ENCODE results near the gene LAMC3. TPM values are rescaled to one million over a fixed set of nuclear protein-coding genes. Genes with fewer than 3 reads are reported as not detected.

Gene LAMC3
- total RNA-seq, 1 donor = not detected

DNA sequence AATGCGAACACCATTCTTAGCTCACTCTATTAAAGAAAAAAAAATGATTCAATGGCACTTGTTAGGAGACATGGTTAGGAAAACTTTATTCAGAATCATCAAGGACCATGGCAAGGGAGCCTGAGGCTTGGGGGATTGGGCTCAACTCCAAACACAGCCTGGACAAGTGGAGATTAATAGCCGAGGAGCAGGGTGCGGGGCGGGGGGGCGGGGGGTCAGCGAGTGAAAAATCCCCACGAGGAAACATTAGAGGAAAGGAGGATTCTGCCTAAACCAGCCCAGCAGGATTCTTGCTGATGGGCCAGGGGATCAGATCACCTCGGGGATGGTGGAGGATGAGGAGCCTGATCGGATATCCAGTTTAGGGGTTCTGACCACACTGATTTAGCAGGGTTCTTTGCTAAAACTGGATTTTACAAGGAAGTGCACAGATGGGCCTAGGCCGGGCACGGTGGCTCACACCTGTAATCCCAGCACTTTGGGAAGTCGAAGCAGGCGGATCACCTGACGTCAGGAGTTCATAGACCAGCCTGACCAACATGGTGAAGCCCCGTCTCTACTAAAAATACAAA, 45.6 kb upstream of the LAMC3 start:
- H3K4me3 ChIP-seq (ENCODE audit: low read depth, low read length) = no peak overlapping the region
- no peak for DNase-seq (ENCODE audit: low read depth)
- TF ChIP-seq, protein P1, sequence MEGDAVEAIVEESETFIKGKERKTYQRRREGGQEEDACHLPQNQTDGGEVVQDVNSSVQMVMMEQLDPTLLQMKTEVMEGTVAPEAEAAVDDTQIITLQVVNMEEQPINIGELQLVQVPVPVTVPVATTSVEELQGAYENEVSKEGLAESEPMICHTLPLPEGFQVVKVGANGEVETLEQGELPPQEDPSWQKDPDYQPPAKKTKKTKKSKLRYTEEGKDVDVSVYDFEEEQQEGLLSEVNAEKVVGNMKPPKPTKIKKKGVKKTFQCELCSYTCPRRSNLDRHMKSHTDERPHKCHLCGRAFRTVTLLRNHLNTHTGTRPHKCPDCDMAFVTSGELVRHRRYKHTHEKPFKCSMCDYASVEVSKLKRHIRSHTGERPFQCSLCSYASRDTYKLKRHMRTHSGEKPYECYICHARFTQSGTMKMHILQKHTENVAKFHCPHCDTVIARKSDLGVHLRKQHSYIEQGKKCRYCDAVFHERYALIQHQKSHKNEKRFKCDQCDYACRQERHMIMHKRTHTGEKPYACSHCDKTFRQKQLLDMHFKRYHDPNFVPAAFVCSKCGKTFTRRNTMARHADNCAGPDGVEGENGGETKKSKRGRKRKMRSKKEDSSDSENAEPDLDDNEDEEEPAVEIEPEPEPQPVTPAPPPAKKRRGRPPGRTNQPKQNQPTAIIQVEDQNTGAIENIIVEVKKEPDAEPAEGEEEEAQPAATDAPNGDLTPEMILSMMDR (IDR thresholded peaks at IDR 0.05; ENCODE audit: insufficient read depth, low read length) = no peak

- H3K4me3 ChIP-seq (ENCODE audit: low read depth, low read length) = no peak overlapping the region
- TF ChIP-seq, protein P1 (IDR thresholded peaks at IDR 0.05; ENCODE audit: insufficient read depth, low read length) = no peak
- DNase-seq (ENCODE audit: low read depth) = no peak
These were observed 45.1 kb upstream of the LAMC3 start for GRCh38 chr9:130963916-130964315.

DNA sequence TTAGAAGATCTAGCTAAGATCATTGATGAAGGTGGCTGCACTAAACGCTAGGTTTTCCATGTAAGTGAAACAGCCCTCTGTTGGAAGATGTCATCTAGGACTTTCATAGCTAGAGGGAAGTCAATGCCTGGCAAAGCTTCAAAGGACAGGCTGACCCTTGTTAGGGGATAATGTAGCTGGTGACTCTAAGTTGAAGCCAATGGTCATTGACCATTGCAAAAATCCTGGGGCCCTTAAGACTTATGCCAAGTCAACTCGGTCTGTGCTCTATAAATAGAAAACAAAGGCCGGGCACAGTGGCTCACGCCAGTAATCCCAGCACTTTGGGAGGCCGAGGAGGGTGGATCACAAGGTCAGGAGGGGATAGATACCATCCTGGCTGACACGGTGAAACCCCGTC, 43.3 kb upstream of the LAMC3 start:
- no peak overlapping the region for H3K4me3 ChIP-seq (ENCODE audit: low read depth, low read length)
- DNase-seq (ENCODE audit: low read depth) = no peak
- TF ChIP-seq, protein P1 (IDR thresholded peaks at IDR 0.05; ENCODE audit: insufficient read depth, low read length) = no peak

DNA sequence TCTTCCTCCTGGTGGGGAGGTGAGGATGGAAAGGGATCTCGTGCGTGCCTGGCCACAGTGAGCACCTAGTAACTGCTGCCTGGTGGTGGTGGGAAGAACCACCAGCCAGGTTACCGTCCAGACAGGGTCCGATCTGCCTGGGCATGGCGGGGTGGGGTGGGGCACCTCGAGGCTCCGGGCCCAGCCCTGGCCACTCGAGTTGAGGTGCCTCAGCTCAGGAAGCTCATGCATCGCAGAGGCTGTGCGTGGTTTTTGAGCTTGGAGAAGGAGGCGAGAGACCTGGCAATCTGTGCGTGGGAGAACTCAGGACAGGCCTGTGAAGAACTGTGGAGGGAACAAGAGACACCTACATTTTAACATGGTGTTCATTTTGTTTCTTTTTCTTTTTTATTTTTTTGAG, 38.9 kb upstream of the LAMC3 start:
- DNase-seq (ENCODE audit: low read depth) = no peak
- TF ChIP-seq, protein P1 (IDR thresholded peaks at IDR 0.05; ENCODE audit: insufficient read depth, low read length) = no peak
- no peak overlapping the region for H3K4me3 ChIP-seq (ENCODE audit: low read depth, low read length)

DNA sequence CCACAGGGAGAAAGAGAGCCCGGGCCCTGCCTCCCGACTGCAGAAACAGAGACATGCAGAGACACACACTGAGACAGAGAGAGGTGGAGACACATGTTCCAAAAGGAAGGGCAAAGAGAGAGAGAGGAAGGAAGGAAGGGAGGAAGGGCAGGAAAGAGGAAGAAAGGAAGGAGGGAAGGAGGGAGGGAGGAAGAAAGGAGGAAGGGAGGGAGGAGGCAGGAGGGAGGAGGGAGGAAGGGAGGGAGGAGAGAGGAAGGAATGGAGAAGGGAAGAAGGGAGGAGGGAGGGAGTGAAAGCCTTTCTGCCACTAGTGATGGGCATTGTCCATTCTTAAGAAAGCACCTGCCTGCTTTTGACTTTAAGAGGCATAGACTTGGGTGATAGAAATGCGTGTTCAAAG, 38.1 kb upstream of the LAMC3 start:
- no peak overlapping the region for H3K4me3 ChIP-seq (ENCODE audit: low read depth, low read length)
- DNase-seq (ENCODE audit: low read depth) = no peak
- TF ChIP-seq, protein P1 (IDR thresholded peaks at IDR 0.05; ENCODE audit: insufficient read depth, low read length) = no peak

DNA sequence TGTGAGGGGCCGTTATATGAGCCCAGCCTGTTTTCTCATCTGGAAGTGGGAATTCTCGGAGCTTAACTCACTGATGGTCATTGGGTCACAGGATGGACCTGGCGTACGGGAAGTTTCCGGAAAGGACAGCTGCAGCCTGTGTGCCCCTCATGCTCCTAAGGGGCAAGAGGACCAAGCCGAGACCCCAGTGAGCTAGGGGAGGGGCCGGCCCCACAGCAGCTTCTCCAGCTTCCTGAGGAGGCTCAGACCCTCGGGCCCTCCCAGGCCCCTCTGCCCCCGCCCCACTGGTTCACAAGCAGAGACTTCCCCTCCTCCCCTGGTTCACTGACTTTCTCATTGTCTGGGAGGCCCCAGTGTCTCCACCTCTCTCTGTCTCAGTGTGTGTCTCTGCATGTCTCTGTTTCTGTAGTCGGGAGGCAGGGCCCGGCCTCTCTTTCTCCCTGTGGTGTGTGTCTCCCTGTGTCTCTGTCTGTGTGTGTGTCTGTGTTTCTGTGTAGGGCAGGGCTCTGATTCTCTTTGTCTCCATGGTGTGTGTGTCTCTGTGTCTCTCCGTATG, 37.6 kb upstream of the LAMC3 start:
- no peak overlapping the region for H3K4me3 ChIP-seq (ENCODE audit: low read depth, low read length)
- DNase-seq (ENCODE audit: low read depth) = no peak
- TF ChIP-seq, protein P1 (IDR thresholded peaks at IDR 0.05; ENCODE audit: insufficient read depth, low read length) = no peak
